Smooth muscle cell (in vitro differentiated cells): Measurements from ENCODE around the gene PRKCH. TPM values are rescaled to one million over a fixed set of nuclear protein-coding genes. Genes with fewer than 3 reads are reported as not detected.

Experiments used
- DNase-seq: peaks from one replicate; lab custom pipeline; 2025; ENCODE audit not compliant: unreplicated experiment; lab: John Stamatoyannopoulos, UW
- H2AFZ ChIP-seq: fragments of 200-600 bp; sonication (generic); 2 replicates; pipeline ENCODE4 v1.6.0; 2016; ENCODE audit warnings: antibody characterized with exemption, low read depth, mild to moderate bottlenecking
- H3F3A ChIP-seq: fragments of 200-600 bp; sonication (generic); 2 replicates; pipeline ENCODE4 v1.6.0; 2017; ENCODE audit warnings: antibody characterized with exemption, low read depth
- H3K27ac ChIP-seq: fragments of 200-600 bp; sonication (generic); 2 replicates; pipeline ENCODE4 v1.5.1; 2016; ENCODE audit warnings: low read depth, mild to moderate bottlenecking
- H3K27me3 ChIP-seq: fragments of 200-600 bp; sonication (generic); 2 replicates; pipeline ENCODE4 v1.6.1; 2016; ENCODE audit warnings: low read depth, mild to moderate bottlenecking
- H3K36me3 ChIP-seq: fragments of 200-600 bp; sonication (generic); 2 replicates; pipeline ENCODE4 v1.5.1; 2016; ENCODE audit warnings: low read depth
- H3K4me1 ChIP-seq: fragments of 200-600 bp; sonication (generic); 2 replicates; pipeline ENCODE4 v1.5.1; 2016; ENCODE audit warnings: low read depth
- H3K4me2 ChIP-seq: fragments of 200-600 bp; sonication (generic); 2 replicates; pipeline ENCODE4 v1.6.0; 2016; ENCODE audit warnings: mild to moderate bottlenecking
- H3K4me3 ChIP-seq: fragments of 200-600 bp; sonication (generic); 2 replicates; pipeline ENCODE4 v1.5.1; 2016; ENCODE audit warnings: mild to moderate bottlenecking
- H3K79me2 ChIP-seq: fragments of 200-600 bp; sonication (generic); 2 replicates; pipeline ENCODE4 v1.6.0; 2016; ENCODE audit warnings: low read depth, mild to moderate bottlenecking
- H3K9ac ChIP-seq: fragments of 200-600 bp; sonication (generic); 2 replicates; pipeline ENCODE4 v1.6.0; 2016; ENCODE audit warnings: low read depth
- H3K9me3 ChIP-seq: fragments of 200-600 bp; sonication (generic); replicated peaks from 2 replicates; pipeline ENCODE4 v1.5.1; 2016; ENCODE audit warnings: low read depth
- H4K20me1 ChIP-seq: fragments of 200-600 bp; sonication (generic); 2 replicates; pipeline ENCODE4 v1.6.0; 2016; ENCODE audit warnings: low read depth
- CTCF ChIP-seq: fragments of 200-600 bp; sonication (generic); IDR thresholded peaks from 2 replicates; pipeline ENCODE4 v1.5.1; 2017; ENCODE audit warnings: borderline replicate concordance, mild to moderate bottlenecking, antibody characterized with exemption; ENCODE audit not compliant: insufficient read depth, poor library complexity, severe bottlenecking
- WGBS: methylation state at CpG from one replicate; pipeline ENCODE4 v1.1.7; 2016; ENCODE audit warnings: low lambda C conversion rate; 5-methylcytosine and 5-hydroxymethylcytosine counted together
- polyA plus RNA-seq: library from polyadenylated mRNA; unstranded; fragments of >200 nt; fragmentation: Nextera tagmentation; extraction: Ambion mirVana; gene quantifications from 2 replicates; pipeline ENCODE4 v1.2.1, GENCODE V29; 2016
- total RNA-seq: library from RNA; depleted of rRNA; stranded (reverse); fragments of >200 nt; gene quantifications from 2 replicates; pipeline ENCODE4 v1.2.3, GENCODE V29; 2014

Gene PRKCH
- total and polyA plus RNA-seq, 2 experiments from 2014 or later: 1.5 to 7.6 TPM

DNA sequence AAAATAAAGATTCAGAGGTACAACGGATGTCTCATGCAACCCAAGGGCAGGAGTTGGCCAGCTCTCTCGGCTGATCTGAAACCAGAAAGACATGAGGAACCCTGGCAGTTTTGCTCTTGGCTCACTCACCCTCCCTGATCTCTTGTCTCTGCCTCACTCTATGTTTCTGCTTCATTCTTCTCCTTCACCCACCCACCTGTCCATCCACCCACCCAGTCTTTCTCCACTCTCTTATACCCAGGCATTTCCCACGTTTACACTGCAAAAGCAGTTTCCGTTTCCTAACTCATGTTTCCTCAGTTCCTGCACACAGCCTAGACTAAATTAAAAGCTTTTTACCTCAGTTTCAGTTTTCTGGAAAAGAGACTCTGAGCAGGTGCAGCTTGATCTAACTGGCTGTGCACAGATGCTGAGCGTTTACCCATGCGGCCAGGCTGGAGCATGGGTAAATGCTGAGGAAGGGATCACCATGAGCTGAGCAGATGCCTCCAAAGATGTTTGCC is 157.6 kb downstream of the PRKCH start:
- WGBS: 94% methylated on average over 6 of the region's 6 CpGs
- no peak overlapping the region for H2AFZ ChIP-seq
- H3K4me1 ChIP-seq: peaks cover 13% of the 10 kb centered on the region

GRCh38 chr14:61479746-61480502 is 158.5 kb downstream of the PRKCH start:
- Histone ChIP-seq H3F3A (no peaks in the 10 kb centered on the region), H4K20me1 (no peaks in the 10 kb centered on the region), H2AFZ (no peak overlapping the region), H3K79me2 (no peaks in the 10 kb centered on the region), H3K4me1 (peaks cover 13% of the 10 kb centered on the region), H3K9ac (peak overlapping the region; percentile 3), H3K4me3 (no peak overlapping the region), H3K4me2 (no peak overlapping the region), H3K9me3 (no peaks in the 10 kb centered on the region), H3K27me3 (no peaks in the 10 kb centered on the region), H3K36me3 (no peaks in the 10 kb centered on the region), H3K27ac (peak overlapping the region; percentile 59)
- TF ChIP-seq CTCF: no peak
- no peak for DNase-seq
- 62% methylated on average over 3 of the region's 3 CpGs for WGBS

More for the DNA sequence above, 157.6 kb downstream of the PRKCH start:
- Histone ChIP-seq H3K9ac (no peak overlapping the region), H3F3A (no peaks in the 10 kb centered on the region), H3K4me2 (no peak overlapping the region), H3K36me3 (no peaks in the 10 kb centered on the region), H3K27me3 (no peaks in the 10 kb centered on the region), H4K20me1 (no peaks in the 10 kb centered on the region), H3K9me3 (no peaks in the 10 kb centered on the region), H3K27ac (no peak overlapping the region), H3K4me3 (no peak overlapping the region), H3K79me2 (no peaks in the 10 kb centered on the region)
- DNase-seq: no peak
- TF ChIP-seq CTCF: no peak

DNA sequence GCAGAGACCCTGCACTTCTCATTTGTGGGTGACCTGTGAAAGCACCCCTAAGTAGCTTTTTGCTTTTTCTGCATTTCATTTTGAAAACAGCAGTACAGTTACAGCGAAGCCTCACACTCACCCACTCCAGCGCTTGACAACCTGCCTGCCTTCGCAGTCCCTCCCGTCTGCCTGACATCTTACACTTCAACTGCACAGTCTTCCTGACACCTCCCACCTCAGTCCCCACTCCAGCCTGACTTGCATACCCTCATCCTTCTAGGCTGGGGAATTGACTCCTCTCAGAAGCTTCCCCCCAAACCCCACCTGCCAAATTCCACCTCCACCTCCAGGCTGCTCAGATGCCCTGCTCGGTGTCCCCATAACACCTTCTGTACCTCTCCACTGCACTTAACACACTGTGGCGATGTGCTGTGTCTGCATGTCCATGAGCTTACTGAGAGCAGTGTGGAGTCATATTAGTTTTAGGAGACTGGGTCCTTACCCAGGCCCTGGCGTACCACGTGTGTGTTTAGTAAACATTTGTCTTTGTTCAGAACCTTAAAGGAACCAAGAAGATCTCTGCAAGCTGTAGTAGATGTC is 159.4 kb downstream of the PRKCH start:
- 89% methylated on average over 8 of the region's 8 CpGs for WGBS
- H3F3A ChIP-seq: no peaks in the 10 kb centered on the region
- H3K4me3 ChIP-seq: no peak overlapping the region
- H3K36me3 ChIP-seq: no peaks in the 10 kb centered on the region
- H3K9me3 ChIP-seq: no peaks in the 10 kb centered on the region
- peak overlapping the region; percentile 59 for H3K27ac ChIP-seq
- no peaks in the 10 kb centered on the region for H3K79me2 ChIP-seq
- H4K20me1 ChIP-seq: no peaks in the 10 kb centered on the region
- TF ChIP-seq CTCF: no peak
- H2AFZ ChIP-seq: no peak overlapping the region
- H3K27me3 ChIP-seq: no peaks in the 10 kb centered on the region
- H3K4me1 ChIP-seq: peaks cover 13% of the 10 kb centered on the region
- no peak overlapping the region for H3K9ac ChIP-seq
- H3K4me2 ChIP-seq: no peak overlapping the region
- no peak for DNase-seq
